T follicular helper cell (primary cell): Measurements from ENCODE around the gene ZDHHC7.
A peak's percentile ranks its signal among the peaks of the same experiment; 100 is the strongest.

ENCODE experiments used
- DNase-seq: peaks from one replicate; pipeline ENCODE4 v3.0.0-alpha.2; 2020; ENCODE audit warnings: low read depth

Gene ZDHHC7

DNA sequence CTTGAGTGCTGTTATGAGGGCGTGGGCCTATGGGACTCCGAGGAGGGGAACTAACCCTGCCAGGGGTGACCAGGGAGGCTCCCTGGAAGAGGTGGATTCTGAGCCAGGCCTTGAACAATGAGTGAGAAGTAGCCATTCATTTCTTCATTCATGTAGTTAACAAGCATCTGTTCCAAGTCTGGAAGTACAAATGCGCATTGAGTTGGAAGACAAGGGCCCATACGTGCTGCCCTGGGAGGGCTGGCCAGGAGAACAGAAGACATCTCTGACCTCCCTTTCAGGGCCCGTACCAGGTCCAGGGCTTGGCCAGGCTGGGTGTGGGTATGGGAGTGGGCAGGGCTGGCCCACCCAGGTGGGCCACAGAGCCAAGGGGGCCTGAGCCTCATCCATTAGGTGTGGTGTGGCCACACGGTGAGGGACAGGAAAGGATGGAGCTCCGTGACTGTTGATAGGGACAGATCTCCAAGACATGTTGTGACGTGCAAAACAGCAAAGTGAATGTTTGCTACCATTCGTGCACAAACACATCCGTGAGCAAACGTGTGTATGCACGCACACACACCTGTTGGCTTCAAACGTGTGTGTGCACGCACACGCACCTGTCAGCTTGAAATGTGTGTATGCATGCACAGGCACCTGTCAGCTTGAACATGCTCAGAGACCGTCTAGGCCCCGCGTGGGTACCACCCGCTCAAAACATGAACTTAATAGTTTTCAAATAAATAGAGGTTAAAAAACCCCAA is 46.8 kb downstream of the ZDHHC7 start:
- no peak for DNase-seq

- no peak for DNase-seq
Measured at GRCh38 chr16:84963066-84963465, 48.3 kb downstream of the ZDHHC7 start.

- DNase-seq = no peak
Measured at GRCh38 chr16:84960942-84961341, 50.4 kb downstream of the ZDHHC7 start.

GRCh38 chr16:84959784-84960417 is 51.4 kb downstream of the ZDHHC7 start:
- no peak for DNase-seq

DNA sequence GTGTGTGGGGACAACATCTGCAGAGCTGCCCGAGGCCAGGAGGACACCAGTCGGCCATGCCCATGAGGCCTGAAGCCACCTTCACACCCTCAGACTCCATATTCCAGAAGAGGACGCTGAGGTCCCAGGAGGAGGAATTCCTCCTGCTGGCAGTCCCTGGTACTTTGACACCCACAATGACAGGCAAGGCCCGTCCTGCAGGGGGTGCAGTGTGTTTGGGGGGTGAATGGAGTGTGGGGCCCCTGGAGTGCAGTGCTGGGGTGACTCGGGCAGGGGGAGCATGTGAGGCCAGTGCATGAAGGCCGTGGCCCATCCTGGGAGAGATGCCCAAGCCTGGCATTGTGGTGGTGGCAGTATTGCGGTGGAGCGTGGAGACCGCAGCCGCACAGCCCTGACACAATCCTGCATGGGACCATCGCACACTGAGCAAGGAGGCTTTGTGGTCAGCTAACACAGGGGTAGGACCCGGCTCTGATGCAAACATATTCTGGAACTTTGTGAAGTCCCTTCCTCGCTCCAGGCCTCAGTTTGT is 52.2 kb downstream of the ZDHHC7 start:
- no peak for DNase-seq

DNA sequence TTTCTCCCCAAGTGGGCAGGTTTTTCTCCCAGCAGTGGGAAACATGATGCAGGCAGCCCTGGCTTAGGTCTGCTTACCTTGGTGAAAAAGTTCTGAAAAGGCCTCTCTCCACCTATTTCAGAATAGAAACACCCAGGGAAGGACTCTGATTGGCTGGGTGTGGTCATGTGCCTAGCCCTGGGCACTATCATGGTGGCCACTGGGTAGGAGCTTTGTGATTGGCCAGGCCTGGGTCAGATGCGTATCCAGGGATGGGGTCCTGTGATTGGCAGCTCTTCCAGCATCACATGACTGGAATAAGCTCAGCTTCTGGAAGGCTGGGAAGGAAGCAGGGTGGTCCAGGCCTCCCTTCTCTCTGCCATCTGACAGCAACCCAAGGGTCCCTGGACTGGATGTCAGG is 53.5 kb downstream of the ZDHHC7 start:
- no peak for DNase-seq

GRCh38 chr16:84957192-84957591 is 54.1 kb downstream of the ZDHHC7 start:
- DNase-seq = no peak

DNA sequence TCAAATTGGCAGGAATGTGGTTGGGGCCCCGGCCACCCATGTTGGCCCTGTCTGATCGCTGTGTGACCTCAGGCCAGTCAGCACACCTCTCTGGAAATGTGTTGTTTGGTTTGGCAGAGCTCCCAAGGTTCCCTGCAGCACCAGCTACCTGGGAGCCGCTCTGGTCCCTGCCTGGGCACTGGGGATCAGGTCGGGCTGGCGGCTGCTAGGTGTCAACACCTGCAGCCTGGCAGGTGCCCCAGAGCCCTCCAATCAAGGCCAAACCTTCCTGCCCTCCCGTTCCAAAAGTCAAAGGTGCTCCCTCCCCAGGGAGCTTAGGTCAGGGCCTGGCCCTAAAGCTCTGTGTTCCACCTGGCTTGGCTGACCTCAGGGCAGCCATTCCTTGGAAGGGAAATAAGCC is 55.9 kb downstream of the ZDHHC7 start:
- no peak for DNase-seq

GRCh38 chr16:84953190-84953746 is 58.1 kb downstream of the ZDHHC7 start:
- no peak for DNase-seq

GRCh38 chr16:84952335-84953189 is 58.8 kb downstream of the ZDHHC7 start:
- DNase-seq = peak; percentile 57

DNA sequence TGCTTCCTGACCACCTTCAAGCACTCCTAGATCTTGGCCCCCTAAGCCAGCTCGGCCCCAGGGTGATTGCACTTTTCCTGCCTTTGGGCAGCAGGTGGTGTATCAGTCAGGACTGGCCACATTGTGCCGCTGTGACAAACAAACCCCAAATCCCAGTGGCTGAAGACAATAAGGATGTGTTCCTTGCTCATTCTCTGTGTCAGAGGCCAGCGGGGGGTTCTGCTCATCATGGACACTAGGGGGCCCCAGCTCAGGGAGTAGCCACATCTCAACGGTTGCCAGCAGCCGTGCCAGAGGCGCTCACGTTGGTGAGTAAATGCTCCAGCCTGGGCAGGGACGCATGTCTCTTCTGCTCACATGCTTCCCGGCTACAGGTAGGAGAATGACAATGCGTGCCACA is 60.4 kb downstream of the ZDHHC7 start:
- DNase-seq = no peak

DNA sequence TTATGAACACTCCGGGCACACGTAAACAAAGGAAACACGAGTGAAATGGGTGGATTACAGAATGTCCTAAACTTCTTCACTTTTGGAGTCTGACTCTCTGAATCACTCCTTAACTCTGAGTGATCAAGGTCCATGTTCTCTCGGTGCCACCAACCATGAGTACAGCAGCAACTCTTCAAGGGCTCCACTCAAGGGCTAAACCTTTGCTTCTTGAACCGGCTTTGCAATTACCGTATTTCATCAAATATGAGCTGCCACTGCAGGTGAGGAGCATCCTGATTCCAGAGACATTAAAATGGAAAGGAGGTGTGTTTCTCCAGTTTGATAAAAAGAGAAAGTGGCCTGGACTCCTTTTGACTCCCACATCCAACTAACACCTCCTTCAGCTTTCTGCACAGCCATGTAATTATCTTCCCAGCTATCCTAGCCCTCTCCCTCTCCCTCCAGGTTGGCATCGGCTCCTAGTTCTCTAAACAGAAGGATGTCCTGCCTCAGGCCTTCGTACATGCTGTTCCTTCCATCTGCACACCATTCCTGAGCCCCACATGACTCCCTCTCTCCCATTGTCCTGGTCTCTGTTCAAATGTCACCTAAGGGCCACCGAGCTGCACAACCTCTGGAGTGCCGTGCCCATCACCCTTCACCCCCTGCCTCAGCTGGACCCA is 61.4 kb downstream of the ZDHHC7 start:
- DNase-seq = no peak

GRCh38 chr16:84948851-84949610 is 62.3 kb downstream of the ZDHHC7 start:
- DNase-seq = no peak

GRCh38 chr16:84947996-84948850 is 63.1 kb downstream of the ZDHHC7 start:
- DNase-seq = no peak

DNA sequence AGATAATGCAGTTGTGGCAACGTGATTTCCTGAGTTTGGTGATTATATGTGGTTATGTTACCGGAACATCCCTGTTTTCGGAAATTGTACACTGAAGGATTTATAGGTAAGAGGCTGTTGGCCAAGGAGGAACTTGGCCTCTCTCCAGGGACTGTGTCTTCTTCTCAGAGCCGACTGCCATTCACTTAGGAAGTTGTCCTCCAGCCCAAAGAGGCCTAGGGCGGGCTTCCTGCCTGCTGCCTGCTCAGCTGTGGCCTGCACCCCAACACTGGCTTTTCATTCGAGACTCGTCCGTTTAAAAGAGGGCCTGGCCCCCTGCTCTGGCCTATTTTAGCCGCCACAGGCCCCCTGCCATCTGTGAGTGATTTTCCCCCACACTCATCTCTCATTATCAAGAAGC is 64.3 kb downstream of the ZDHHC7 start:
- no peak for DNase-seq

GRCh38 chr16:84943620-84944019 is 67.7 kb downstream of the ZDHHC7 start:
- DNase-seq = no peak

DNA sequence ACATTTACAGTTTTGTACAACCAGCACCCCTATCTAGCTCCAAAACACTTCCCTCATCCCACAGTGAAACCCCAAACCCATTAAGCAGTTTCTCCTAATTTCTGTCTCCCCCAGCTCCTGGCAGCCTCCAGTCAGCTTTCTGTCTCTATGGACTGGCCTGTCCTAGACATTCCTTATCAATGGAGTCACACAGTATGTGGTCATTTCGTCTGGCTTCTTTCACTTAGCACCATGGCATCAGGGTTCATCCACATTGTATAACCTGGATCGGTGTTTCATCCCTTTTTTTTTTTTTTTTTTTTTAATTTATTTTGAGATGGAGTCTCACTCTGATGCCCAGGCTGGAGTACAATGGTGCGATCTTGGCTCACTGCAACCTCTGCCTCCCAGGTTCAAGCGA is 68.5 kb downstream of the ZDHHC7 start:
- DNase-seq = no peak

- no peak for DNase-seq
Measured at GRCh38 chr16:84941921-84942320, 69.4 kb downstream of the ZDHHC7 start.

- no peak for DNase-seq
Measured at GRCh38 chr16:84940670-84941551, 70.4 kb downstream of the ZDHHC7 start.
